ENCODE results near the gene HOXA3.

Gene HOXA3

GRCh38 chr7:27189997-27190748, 37.8 kb upstream of the HOXA3 start:
- in situ Hi-C loops (cut with MboI; ENCODE audit: low sequenced_read_pairs) = loop anchor here (25.0 kb wide), 1 partner anchor 1303 kb away; no protein-coding TSS in a partner anchor

GRCh38 chr7:27189295-27189996, 37.1 kb upstream of the HOXA3 start:
- in situ Hi-C loops (cut with MboI; ENCODE audit: low sequenced_read_pairs) = loop anchor here (25.0 kb wide), 1 partner anchor 1302 kb away; no protein-coding TSS in a partner anchor

GRCh38 chr7:27188386-27189294, 36.3 kb upstream of the HOXA3 start:
- in situ Hi-C loops (cut with MboI; ENCODE audit: low sequenced_read_pairs) = loop anchor here (25.0 kb wide), 1 partner anchor 1301 kb away; no protein-coding TSS in a partner anchor

GRCh38 chr7:27187475-27188385, 35.3 kb upstream of the HOXA3 start:
- in situ Hi-C loops (cut with MboI; ENCODE audit: low sequenced_read_pairs) = loop anchor here (25.0 kb wide), 1 partner anchor 1300 kb away; no protein-coding TSS in a partner anchor

- in situ Hi-C loops (cut with MboI; ENCODE audit: low sequenced_read_pairs) = loop anchor here (25.0 kb wide), 1 partner anchor 1300 kb away; no protein-coding TSS in a partner anchor
Measured at GRCh38 chr7:27186668-27187474, 34.5 kb upstream of the HOXA3 start.

- in situ Hi-C loops (cut with MboI; ENCODE audit: low sequenced_read_pairs) = loop anchor here (25.0 kb wide), 1 partner anchor 1299 kb away; no protein-coding TSS in a partner anchor
Measured at GRCh38 chr7:27185854-27186667, 33.7 kb upstream of the HOXA3 start.

- in situ Hi-C loops (cut with MboI; ENCODE audit: low sequenced_read_pairs) = loop anchor here (25.0 kb wide), 1 partner anchor 1298 kb away; no protein-coding TSS in a partner anchor
Measured at GRCh38 chr7:27185013-27185853, 32.9 kb upstream of the HOXA3 start, which contains the start of gene HOXA11. Gene HOXA11, minus strand, starts transcription at chr7:27185232. Its CDS starts 88 bp downstream, at chr7:27185144.

GRCh38 chr7:27184337-27185012, 32.1 kb upstream of the HOXA3 start:
- in situ Hi-C loops (cut with MboI; ENCODE audit: low sequenced_read_pairs) = loop anchor here (25.0 kb wide), 1 partner anchor 1297 kb away; no protein-coding TSS in a partner anchor

GRCh38 chr7:27183682-27184336, 31.4 kb upstream of the HOXA3 start:
- in situ Hi-C loops (cut with MboI; ENCODE audit: low sequenced_read_pairs) = loop anchor here (25.0 kb wide), 1 partner anchor 1297 kb away; no protein-coding TSS in a partner anchor

GRCh38 chr7:27182861-27183681, 30.7 kb upstream of the HOXA3 start:
- in situ Hi-C loops (cut with MboI; ENCODE audit: low sequenced_read_pairs) = loop anchor here (25.0 kb wide), 1 partner anchor 1296 kb away; no protein-coding TSS in a partner anchor

- in situ Hi-C loops (cut with MboI; ENCODE audit: low sequenced_read_pairs) = loop anchor here (25.0 kb wide), 1 partner anchor 1295 kb away; no protein-coding TSS in a partner anchor
Measured at GRCh38 chr7:27182285-27182841, 30.0 kb upstream of the HOXA3 start.

GRCh38 chr7:27181795-27182275, 29.5 kb upstream of the HOXA3 start:
- in situ Hi-C loops (cut with MboI; ENCODE audit: low sequenced_read_pairs) = loop anchor here (25.0 kb wide), 1 partner anchor 1295 kb away; no protein-coding TSS in a partner anchor

- in situ Hi-C loops (cut with MboI; ENCODE audit: low sequenced_read_pairs) = loop anchor here (25.0 kb wide), 1 partner anchor 1293 kb away; no protein-coding TSS in a partner anchor
Measured at GRCh38 chr7:27180431-27181420, 28.3 kb upstream of the HOXA3 start.
